ENCODE results near the gene THAP12.

The THAP12 gene

DNA sequence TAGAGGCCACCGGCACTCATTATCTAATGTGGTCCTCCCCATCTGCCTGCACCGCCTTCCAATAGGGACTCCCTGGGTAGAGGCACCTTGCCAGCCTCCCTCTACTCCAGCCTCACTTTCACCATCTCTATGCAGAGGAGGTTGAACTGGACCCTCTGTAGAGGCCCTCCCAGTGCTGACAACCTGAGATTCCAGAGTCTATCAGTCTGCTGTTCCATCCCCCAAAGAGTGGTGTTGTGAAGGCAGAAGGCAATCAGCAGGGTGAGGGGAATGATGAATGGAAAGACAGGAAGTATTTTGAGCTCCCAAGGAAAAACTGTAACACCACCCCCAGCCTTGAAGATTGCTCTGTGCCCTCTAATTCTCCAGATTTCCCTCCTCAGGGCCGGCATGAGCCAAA is 77.9 kb downstream of the THAP12 start:
- H3K9me3 ChIP-seq (ENCODE audit: control insufficient read depth, insufficient read depth, low read depth, low read length), result no peaks in the 10 kb centered on the region
- no peak overlapping the region for H3K27ac ChIP-seq (ENCODE audit: low read depth, low read length)

More for the DNA sequence above, 77.9 kb downstream of the THAP12 start:
- Histone ChIP-seq H3K27me3 (ENCODE audit: control insufficient read depth, insufficient read depth, low read length) (0 out of 2 replicates have a peak, but pooled peaks cover 3% of the 10 kb centered on the region), H3K9ac (ENCODE audit: low read length) (no peak overlapping the region), H3K36me3 (ENCODE audit: control insufficient read depth, insufficient read depth, low read length) (no peaks in the 10 kb centered on the region), H3K4me1 (ENCODE audit: control insufficient read depth, insufficient read depth, low read length) (peaks cover under 1% of the 10 kb centered on the region; the same call in 1 of the 2 replicates), H3K4me3 (ENCODE audit: low read depth, low read length) (no peak overlapping the region)
